IMR-90 (cell line): ENCODE results near the gene IFT74. TPM values are rescaled to one million over a fixed set of nuclear protein-coding genes. Genes with fewer than 3 reads are reported as not detected.

Experiments used
- ATAC-seq: fragments of 200-7000 bp; cut with Tn5 transposase; 2 replicates; pipeline ENCODE4 v1.9.1; 2020; ENCODE audit warnings: low read depth, mild to moderate bottlenecking, moderate library complexity
- BruUV-seq: library from RNA; stranded (reverse); fragments of 400-500 nt; replicated peaks from 2 replicates; lab custom pipeline; 2021; lab: Mats Ljungman, UMichigan
- CTCF ChIA-PET: fragments of 300-600 bp; formaldehyde crosslinking; extraction: SDS; loops from one replicate; lab custom pipeline; 2021; ENCODE audit warnings: antibody characterized with exemption; lab: Yijun Ruan, JAX
- POLR2A ChIA-PET: fragments of 300-600 bp; sonication (Branson Sonifier 250); formaldehyde crosslinking; loops from one replicate; lab custom pipeline; 2022; ENCODE audit warnings: antibody characterized with exemption; ENCODE audit not compliant: unreplicated experiment; lab: Charles Lee
- DNase-seq: peaks from one replicate; pipeline ENCODE4 v3.0.0; 2013
- H2AFZ ChIP-seq: replicated peaks from 2 replicates; pipeline ENCODE3; 2013; ENCODE audit warnings: low read length, mild to moderate bottlenecking; ENCODE audit not compliant: poor library complexity
- H2AK5ac ChIP-seq: 2 replicates; pipeline ENCODE4 v1.6.1; 2013; ENCODE audit warnings: low read depth, low read length, inconsistent platforms
- H2AK9ac ChIP-seq: replicated peaks from 2 replicates; pipeline ENCODE3; 2013; ENCODE audit warnings: mild to moderate bottlenecking, low read depth, low read length, moderate library complexity; ENCODE audit not compliant: poor library complexity
- H2BK120ac ChIP-seq: 2 replicates; pipeline ENCODE4 v1.6.1; 2013; ENCODE audit warnings: low read depth, low read length, inconsistent platforms
- H2BK15ac ChIP-seq: 3 replicates; pipeline ENCODE4 v1.6.1; 2013; ENCODE audit warnings: low read depth, low read length, inconsistent platforms
- H2BK20ac ChIP-seq: 2 replicates; pipeline ENCODE4 v1.6.1; 2013; ENCODE audit warnings: low read depth, mild to moderate bottlenecking, inconsistent platforms, low read length, moderate library complexity
- H2BK5ac ChIP-seq: 2 replicates; pipeline ENCODE4 v1.6.1; 2013; ENCODE audit warnings: mild to moderate bottlenecking, low read depth, low read length, inconsistent platforms; ENCODE audit not compliant: poor library complexity, severe bottlenecking
- H3K14ac ChIP-seq: replicated peaks from 2 replicates; pipeline ENCODE4 v1.6.1; 2013; ENCODE audit warnings: low read depth, low read length, inconsistent platforms
- H3K18ac ChIP-seq: 2 replicates; pipeline ENCODE4 v1.6.1; 2013; ENCODE audit warnings: low read depth, low read length, control low read depth
- H3K23ac ChIP-seq: 2 replicates; pipeline ENCODE4 v1.6.1; 2013; ENCODE audit warnings: low read depth, low read length, inconsistent platforms
- H3K27ac ChIP-seq: 2 replicates; pipeline ENCODE4 v1.5.1; 2013; ENCODE audit warnings: mild to moderate bottlenecking, control low read depth, low read length; ENCODE audit not compliant: insufficient read depth
- H3K27me3 ChIP-seq: 2 replicates; pipeline ENCODE4 v1.6.1; 2013; ENCODE audit warnings: low read length; ENCODE audit not compliant: control insufficient read depth, insufficient read depth
- H3K36me3 ChIP-seq: 2 replicates; pipeline ENCODE4 v1.6.1; 2013; ENCODE audit warnings: low read length, mixed read lengths; ENCODE audit not compliant: control insufficient read depth, insufficient read depth
- H3K4ac ChIP-seq: 2 replicates; pipeline ENCODE4 v1.6.1; 2013; ENCODE audit warnings: low read depth, low read length, inconsistent platforms
- H3K4me1 ChIP-seq: 2 replicates; pipeline ENCODE4 v1.6.1; 2013; ENCODE audit warnings: low read length, mixed read lengths; ENCODE audit not compliant: control insufficient read depth, insufficient read depth
- H3K4me2 ChIP-seq: 2 replicates; pipeline ENCODE4 v1.6.1; 2013; ENCODE audit warnings: low read depth, mild to moderate bottlenecking, control low read depth, low read length, moderate library complexity
- H3K4me3 ChIP-seq: 2 replicates; pipeline ENCODE4 v1.5.1; 2013; ENCODE audit warnings: low read depth, mild to moderate bottlenecking, control low read depth, low read length, moderate library complexity; ENCODE audit not compliant: insufficient read depth
- H3K56ac ChIP-seq: 2 replicates; pipeline ENCODE4 v1.6.1; 2013; ENCODE audit warnings: low read length, inconsistent platforms; ENCODE audit not compliant: insufficient read depth; ENCODE audit errors: extremely low read depth
- H3K79me1 ChIP-seq, 2 experiments: 2 replicates each; pipeline ENCODE4 v1.6.1; 2013; ENCODE audit warnings: low read length in 2 of 2, inconsistent platforms in 1 of 2, low read depth in 1 of 2
- H3K9ac ChIP-seq: 2 replicates; pipeline ENCODE4 v1.6.1; 2013; ENCODE audit warnings: low read depth, low read length, control low read depth
- H3K9me1 ChIP-seq: 2 replicates; pipeline ENCODE4 v1.6.1; 2013; ENCODE audit warnings: low read length, inconsistent platforms; ENCODE audit not compliant: insufficient read depth
- H3K9me3 ChIP-seq: 2 replicates; pipeline ENCODE4 v1.6.1; 2013; ENCODE audit warnings: low read length; ENCODE audit not compliant: control insufficient read depth, insufficient read depth
- H4K20me1 ChIP-seq: 2 replicates; pipeline ENCODE4 v1.6.1; 2013; ENCODE audit warnings: low read length, inconsistent platforms; ENCODE audit not compliant: insufficient read depth
- H4K5ac ChIP-seq: 2 replicates; pipeline ENCODE4 v1.6.1; 2013; ENCODE audit warnings: mild to moderate bottlenecking, low read depth, low read length, control low read depth
- H4K8ac ChIP-seq, 2 experiments: 2 replicates each; pipeline ENCODE4 v1.6.1; 2013; ENCODE audit warnings: low read depth in 2 of 2, low read length in 2 of 2, control low read depth in 1 of 2, inconsistent platforms in 1 of 2
- H4K91ac ChIP-seq: 2 replicates; pipeline ENCODE4 v1.6.1; 2013; ENCODE audit warnings: low read depth, low read length, inconsistent platforms; ENCODE audit not compliant: insufficient read depth
- FOS ChIP-seq: fragments of 150-350 bp; IDR thresholded peaks from 2 replicates; pipeline ENCODE4 v1.6.1; 2016; ENCODE audit warnings: low read depth, low read length
- MAFK ChIP-seq: IDR thresholded peaks from 2 replicates; pipeline ENCODE4 v1.6.1; 2012; ENCODE audit warnings: low read depth, low read length, improper control_type of control experiment
- NFE2L2 ChIP-seq: fragments of 150-350 bp; IDR thresholded peaks from 2 replicates; pipeline ENCODE4 v1.6.1; 2016; ENCODE audit warnings: low read depth, mild to moderate bottlenecking, low read length
- POLR2A ChIP-seq: IDR thresholded peaks from 2 replicates; pipeline ENCODE4 v1.6.1; 2012; ENCODE audit warnings: mild to moderate bottlenecking, low read depth, low read length
- RAD21 ChIP-seq: IDR thresholded peaks from 2 replicates; pipeline ENCODE4 v1.6.1; 2012; ENCODE audit warnings: low read length, improper control_type of control experiment
- SMC3 ChIP-seq: fragments of 150-350 bp; IDR thresholded peaks from 2 replicates; pipeline ENCODE4 v1.6.1; 2016; ENCODE audit warnings: low read depth, mild to moderate bottlenecking, antibody characterized with exemption, low read length, moderate library complexity
- WGBS, 2 experiments: methylation state at CpG; one replicate each; pipeline versions ENCODE4 v1.1.5 to v1.1.7; 2013; ENCODE audit warnings: missing lambda C conversion rate in 2 of 2; ENCODE audit not compliant: insufficient read length in 1 of 2; ENCODE audit errors: extremely low coverage in 2 of 2; 5-methylcytosine and 5-hydroxymethylcytosine counted together
- dilution Hi-C: fragments of 300-500 bp; cut with HindIII; formaldehyde crosslinking; loops from one replicate; pipeline ENCODE4 v1.14.3; 2018; ENCODE audit warnings: low sequenced_read_pairs; ENCODE audit not compliant: unreplicated experiment
- in situ Hi-C: fragments of 300-500 bp; cut with MboI; formaldehyde crosslinking; loops from 3 replicates; pipeline ENCODE4 v1.14.3; 2019; ENCODE audit warnings: low sequenced_read_pairs, inconsistent platforms, mixed read lengths
- intact Hi-C: fragments of 100-400 bp; cut with micrococcal nuclease; formaldehyde crosslinking; loops from 2 replicates; pipeline ENCODE4 v1.10.0; 2022
- polyA plus RNA-seq, 3 experiments: library from polyadenylated mRNA; depleted of rRNA; stranded (reverse); fragments of >200 nt; gene quantifications; 2 replicates each; pipeline ENCODE4 v1.2.3, GENCODE V29; 2012; ENCODE audit warnings: low replicate concordance in 1 of 3
- total RNA-seq: library from RNA; depleted of rRNA; stranded (reverse); fragments of >200 nt; gene quantifications from 2 replicates; pipeline ENCODE4 v1.2.3, GENCODE V29; 2012
- TF ChIP-seq, protein P1 (sequence below): conservative IDR thresholded peaks from 2 replicates; pipeline ENCODE4 v1.5.1; 2012; ENCODE audit warnings: mild to moderate bottlenecking, low read depth, low read length, improper control_type of control experiment
- TF ChIP-seq, protein P2 (sequence below): fragments of 150-350 bp; IDR thresholded peaks from 2 replicates; pipeline ENCODE4 v1.6.1; 2017; ENCODE audit warnings: mild to moderate bottlenecking, antibody characterized with exemption, low read length, low read depth

IFT74 gene
- total and polyA plus RNA-seq, 2 of the 4 experiments (the other 2 are of a cell fraction), result 4.6 to 12.2 TPM

DNA sequence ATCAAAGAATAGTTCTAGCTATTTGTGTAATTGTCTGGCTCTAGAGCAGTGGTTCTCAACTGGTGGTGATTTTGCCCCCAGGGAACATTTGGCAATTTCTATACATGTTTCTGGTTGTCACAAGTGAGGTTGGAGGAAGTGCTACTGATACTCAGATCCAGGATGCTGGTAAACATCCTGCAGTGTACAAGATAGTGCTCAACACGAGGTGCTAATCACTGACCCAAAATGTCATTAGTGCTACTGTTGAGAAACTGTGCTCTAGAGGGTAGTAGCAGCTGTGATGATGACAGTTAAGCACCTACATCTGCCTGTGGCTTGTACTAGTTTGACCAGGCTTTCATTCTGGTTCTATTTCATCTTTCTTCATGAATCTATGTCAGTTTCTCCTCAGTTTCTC lies 27.1 kb downstream of the IFT74 start:
- no peak overlapping the region for H4K8ac ChIP-seq
- BruUV-seq, result no TSS peak
- no peak overlapping the region for H2BK20ac ChIP-seq
- intact Hi-C loops (no loop called here), in situ Hi-C loops (loop anchor here (25.0 kb wide), 1 partner anchor 246 kb away; no protein-coding TSS in a partner anchor), dilution Hi-C loops (no loop called here)
- H3K56ac ChIP-seq, result no peak overlapping the region
- H3K36me3 ChIP-seq, result peaks cover 2% of the 10 kb centered on the region
- H3K4me3 ChIP-seq, result no peak overlapping the region
- no peaks in the 10 kb centered on the region for H4K20me1 ChIP-seq
- H3K9me1 ChIP-seq, result 0 out of 2 replicates have a peak, but pooled peaks cover 2% of the 10 kb centered on the region
- no peak overlapping the region for H4K5ac ChIP-seq
- H3K18ac ChIP-seq, result no peak overlapping the region
- no peak overlapping the region for H3K14ac ChIP-seq
- H3K9ac ChIP-seq, result no peak overlapping the region
- no peaks in the 10 kb centered on the region for H3K79me1 ChIP-seq
- no peak overlapping the region for H3K4ac ChIP-seq
- no peaks in the 10 kb centered on the region for H3K9me3 ChIP-seq
- TF ChIP-seq, protein P1, sequence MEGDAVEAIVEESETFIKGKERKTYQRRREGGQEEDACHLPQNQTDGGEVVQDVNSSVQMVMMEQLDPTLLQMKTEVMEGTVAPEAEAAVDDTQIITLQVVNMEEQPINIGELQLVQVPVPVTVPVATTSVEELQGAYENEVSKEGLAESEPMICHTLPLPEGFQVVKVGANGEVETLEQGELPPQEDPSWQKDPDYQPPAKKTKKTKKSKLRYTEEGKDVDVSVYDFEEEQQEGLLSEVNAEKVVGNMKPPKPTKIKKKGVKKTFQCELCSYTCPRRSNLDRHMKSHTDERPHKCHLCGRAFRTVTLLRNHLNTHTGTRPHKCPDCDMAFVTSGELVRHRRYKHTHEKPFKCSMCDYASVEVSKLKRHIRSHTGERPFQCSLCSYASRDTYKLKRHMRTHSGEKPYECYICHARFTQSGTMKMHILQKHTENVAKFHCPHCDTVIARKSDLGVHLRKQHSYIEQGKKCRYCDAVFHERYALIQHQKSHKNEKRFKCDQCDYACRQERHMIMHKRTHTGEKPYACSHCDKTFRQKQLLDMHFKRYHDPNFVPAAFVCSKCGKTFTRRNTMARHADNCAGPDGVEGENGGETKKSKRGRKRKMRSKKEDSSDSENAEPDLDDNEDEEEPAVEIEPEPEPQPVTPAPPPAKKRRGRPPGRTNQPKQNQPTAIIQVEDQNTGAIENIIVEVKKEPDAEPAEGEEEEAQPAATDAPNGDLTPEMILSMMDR, result no peak
- TF ChIP-seq SMC3 (no peak), MAFK (no peak), NFE2L2 (no peak), POLR2A (no peak), RAD21 (no peak), FOS (no peak)
- TF ChIP-seq, protein P2, sequence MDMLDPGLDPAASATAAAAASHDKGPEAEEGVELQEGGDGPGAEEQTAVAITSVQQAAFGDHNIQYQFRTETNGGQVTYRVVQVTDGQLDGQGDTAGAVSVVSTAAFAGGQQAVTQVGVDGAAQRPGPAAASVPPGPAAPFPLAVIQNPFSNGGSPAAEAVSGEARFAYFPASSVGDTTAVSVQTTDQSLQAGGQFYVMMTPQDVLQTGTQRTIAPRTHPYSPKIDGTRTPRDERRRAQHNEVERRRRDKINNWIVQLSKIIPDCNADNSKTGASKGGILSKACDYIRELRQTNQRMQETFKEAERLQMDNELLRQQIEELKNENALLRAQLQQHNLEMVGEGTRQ, result no peak
- ChIA-PET CTCF (interaction anchor here (0.7 kb wide), 1 partner anchor 1064 kb away, joined by 5 read pairs; no protein-coding TSS in a partner anchor), POLR2A (no interaction called here)
- H3K4me2 ChIP-seq, result no peak overlapping the region
- H4K91ac ChIP-seq, result no peak overlapping the region
- H2AK5ac ChIP-seq, result no peak overlapping the region
- DNase-seq (no peak), ATAC-seq (no peak)
- no peaks in the 10 kb centered on the region for H3K27me3 ChIP-seq
- peak overlapping the region; percentile 61 for H2AK9ac ChIP-seq
- H3K23ac ChIP-seq, result no peak overlapping the region
- H2BK5ac ChIP-seq, result no peak overlapping the region
- no peak overlapping the region for H2BK120ac ChIP-seq
- WGBS, 2 experiments, result no CpG with 5 or more reads among the region's 1 CpG
- H3K27ac ChIP-seq, result no peak overlapping the region
- H3K4me1 ChIP-seq, result no peaks in the 10 kb centered on the region
- no peak overlapping the region for H2BK15ac ChIP-seq
- H2AFZ ChIP-seq, result no peak overlapping the region
